ENCODE data around the gene PAX3. TPM values are rescaled to one million over a fixed set of nuclear protein-coding genes. Genes with fewer than 3 reads are reported as not detected.
A peak's percentile ranks its signal among the peaks of the same experiment; 100 is the strongest.

Gene PAX3
- total RNA-seq, 1 experiment from 2014 or later, result 117 TPM

GRCh38 chr2:222304737-222305515, 6.1 kb upstream of the PAX3 start:
- H3K36me3 ChIP-seq, result no peaks in the 10 kb centered on the region
- H3K27ac ChIP-seq, result peak overlapping the region; percentile 29
- no peaks in the 10 kb centered on the region for H3K27me3 ChIP-seq
- peaks cover 11% of the 10 kb centered on the region for H3K4me1 ChIP-seq
- 0 out of 2 replicates have a peak, but pooled peaks cover 5% of the 10 kb centered on the region for H3K9me3 ChIP-seq (replicated peaks)
- DNase-seq, result peak; percentile 79 to 82
- peak overlapping the region; percentile 20 for H3K4me3 ChIP-seq

- DNase-seq, result no peak
- no peaks in the 10 kb centered on the region for H3K36me3 ChIP-seq
- 0 out of 2 replicates have a peak, but pooled peaks cover 5% of the 10 kb centered on the region for H3K9me3 ChIP-seq (replicated peaks)
- H3K27me3 ChIP-seq, result no peaks in the 10 kb centered on the region
- H3K27ac ChIP-seq, result peak overlapping the region; percentile 29; the same call in 1 of the 2 replicates
- no peak overlapping the region for H3K4me3 ChIP-seq
- peaks cover 11% of the 10 kb centered on the region for H3K4me1 ChIP-seq
These were observed 5.3 kb upstream of the PAX3 start for GRCh38 chr2:222303828-222304736.

- no peak overlapping the region for H3K4me3 ChIP-seq
- H3K27me3 ChIP-seq, result no peaks in the 10 kb centered on the region
- no peak overlapping the region for H3K27ac ChIP-seq
- no peak for DNase-seq
- H3K4me1 ChIP-seq, result peaks cover 11% of the 10 kb centered on the region
- H3K9me3 ChIP-seq (replicated peaks), result 0 out of 2 replicates have a peak, but pooled peaks cover 5% of the 10 kb centered on the region
- no peaks in the 10 kb centered on the region for H3K36me3 ChIP-seq
These were observed 4.4 kb upstream of the PAX3 start for GRCh38 chr2:222303045-222303827.

GRCh38 chr2:222302178-222303018, 3.6 kb upstream of the PAX3 start:
- H3K27ac ChIP-seq, result no peak overlapping the region
- no peak overlapping the region for H3K4me3 ChIP-seq
- H3K27me3 ChIP-seq, result no peaks in the 10 kb centered on the region
- H3K4me1 ChIP-seq, result peaks cover 11% of the 10 kb centered on the region
- 0 out of 2 replicates have a peak, but pooled peaks cover 5% of the 10 kb centered on the region for H3K9me3 ChIP-seq (replicated peaks)
- DNase-seq, result no peak
- no peaks in the 10 kb centered on the region for H3K36me3 ChIP-seq

- Histone ChIP-seq H3K27ac (no peak overlapping the region), H3K27me3 (no peaks in the 10 kb centered on the region), H3K4me1 (peaks cover 11% of the 10 kb centered on the region), H3K36me3 (peaks cover 2% of the 10 kb centered on the region), H3K4me3 (no peak overlapping the region), H3K9me3 (replicated peaks) (0 out of 2 replicates have a peak, but pooled peaks cover 5% of the 10 kb centered on the region)
- DNase-seq, result no peak
These were observed 3.0 kb upstream of the PAX3 start for GRCh38 chr2:222301796-222302118.

GRCh38 chr2:222301053-222301795, 2.4 kb upstream of the PAX3 start:
- Histone ChIP-seq H3K4me3 (no peak overlapping the region), H3K9me3 (replicated peaks) (0 out of 2 replicates have a peak, but pooled peaks cover 5% of the 10 kb centered on the region), H3K36me3 (peaks cover 7% of the 10 kb centered on the region), H3K27ac (no peak overlapping the region), H3K4me1 (peaks cover 11% of the 10 kb centered on the region), H3K27me3 (no peaks in the 10 kb centered on the region)
- no peak for DNase-seq

GRCh38 chr2:222300726-222301052, 1.9 kb upstream of the PAX3 start:
- H3K4me3 ChIP-seq, result no peak overlapping the region
- peaks cover 11% of the 10 kb centered on the region for H3K4me1 ChIP-seq
- H3K27me3 ChIP-seq, result no peaks in the 10 kb centered on the region
- peaks cover 12% of the 10 kb centered on the region for H3K36me3 ChIP-seq
- 0 out of 2 replicates have a peak, but pooled peaks cover 3% of the 10 kb centered on the region for H3K9me3 ChIP-seq (replicated peaks)
- no peak overlapping the region for H3K27ac ChIP-seq
- DNase-seq, result no peak

- no peak for DNase-seq
- Histone ChIP-seq H3K4me1 (peaks cover 8% of the 10 kb centered on the region), H3K4me3 (peak overlapping the region; percentile 80), H3K36me3 (peaks cover 18% of the 10 kb centered on the region), H3K27me3 (no peaks in the 10 kb centered on the region), H3K9me3 (replicated peaks) (no peaks in the 10 kb centered on the region), H3K27ac (peak overlapping the region; percentile 78)
These were observed 1.3 kb upstream of the PAX3 start for GRCh38 chr2:222299906-222300725.

GRCh38 chr2:222298001-222298310, 842 bp downstream of the PAX3 start:
- DNase-seq, result no peak
- Histone ChIP-seq H3K27me3 (no peaks in the 10 kb centered on the region), H3K4me1 (no peaks in the 10 kb centered on the region), H3K4me3 (peak overlapping the region; percentile 80), H3K9me3 (replicated peaks) (no peaks in the 10 kb centered on the region), H3K36me3 (peaks cover 38% of the 10 kb centered on the region), H3K27ac (peak overlapping the region; percentile 78)

- no peaks in the 10 kb centered on the region for H3K27me3 ChIP-seq
- no peaks in the 10 kb centered on the region for H3K9me3 ChIP-seq (replicated peaks)
- H3K36me3 ChIP-seq, result peaks cover 41% of the 10 kb centered on the region
- DNase-seq, result peak in 1 of 2 experiments; percentile 69
- H3K27ac ChIP-seq, result peak overlapping the region; percentile 78; the same call in 1 of the 2 replicates
- H3K4me3 ChIP-seq, result peak overlapping the region; percentile 80
- no peaks in the 10 kb centered on the region for H3K4me1 ChIP-seq
These were observed 1.2 kb downstream of the PAX3 start for GRCh38 chr2:222297600-222297935.

GRCh38 chr2:222296911-222297599, 1.7 kb downstream of the PAX3 start:
- no peaks in the 10 kb centered on the region for H3K4me1 ChIP-seq
- no peak for DNase-seq
- H3K36me3 ChIP-seq, result peaks cover 47% of the 10 kb centered on the region
- H3K27ac ChIP-seq, result peak overlapping the region; percentile 78; the same call in 1 of the 2 replicates
- no peaks in the 10 kb centered on the region for H3K9me3 ChIP-seq (replicated peaks)
- peak overlapping the region; percentile 80 for H3K4me3 ChIP-seq
- H3K27me3 ChIP-seq, result no peaks in the 10 kb centered on the region

GRCh38 chr2:222296311-222296741, 2.5 kb downstream of the PAX3 start:
- Histone ChIP-seq H3K4me3 (no peak overlapping the region), H3K27ac (no peak overlapping the region), H3K27me3 (no peaks in the 10 kb centered on the region), H3K9me3 (replicated peaks) (no peaks in the 10 kb centered on the region), H3K4me1 (no peaks in the 10 kb centered on the region), H3K36me3 (peaks cover 54% of the 10 kb centered on the region)
- DNase-seq, result no peak

All from SJCRH30 (cell line).